ENCODE data around the gene HIC1.

The HIC1 gene

GRCh38 chr17:2107050-2107449 lies 52.1 kb downstream of the HIC1 start:
- no peaks in the 10 kb centered on the region for H4K20me1 ChIP-seq (ENCODE audit: low read depth, low read length)

DNA sequence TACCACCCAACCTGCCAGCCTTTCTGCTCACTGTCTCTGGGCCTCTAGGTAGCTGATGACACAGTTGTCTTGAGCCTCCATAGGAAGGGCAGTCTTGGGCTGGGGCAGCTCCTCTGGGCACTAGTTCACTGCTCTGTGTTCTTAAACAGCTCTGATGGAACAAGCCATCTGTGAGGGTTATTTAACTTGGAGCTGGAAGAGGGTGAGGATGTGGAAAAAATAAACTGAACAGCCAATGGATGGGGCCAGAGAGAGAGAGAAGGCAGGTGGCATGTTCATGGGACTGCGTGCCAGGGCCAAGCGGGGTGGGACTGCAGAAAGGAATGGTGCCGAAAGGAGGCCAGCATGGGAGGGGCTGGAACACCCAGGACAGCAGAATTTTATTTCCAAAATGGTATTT lies 52.6 kb downstream of the HIC1 start:
- Histone ChIP-seq H3F3A (ENCODE audit: insufficient read depth) (no peaks in the 10 kb centered on the region), H3K9ac (ENCODE audit: low read length) (no peak overlapping the region), H2AFZ (ENCODE audit: low read depth, low read length, severe bottlenecking) (no peak overlapping the region), H3K27me3 (ENCODE audit: low read length) (no peaks in the 10 kb centered on the region), H3K4me3 (ENCODE audit: insufficient read depth, low read length, poor library complexity, severe bottlenecking) (no peak overlapping the region), H4K20me1 (ENCODE audit: low read depth, low read length) (no peaks in the 10 kb centered on the region), H3K79me2 (ENCODE audit: insufficient read depth, low read length) (no peaks in the 10 kb centered on the region), H3K4me2 (ENCODE audit: low read depth, low read length, poor library complexity, severe bottlenecking) (no peak overlapping the region), H3K9me3 (ENCODE audit: insufficient read depth, low read length) (no peaks in the 10 kb centered on the region), H3K36me3 (ENCODE audit: low read length) (no peaks in the 10 kb centered on the region), H3K9me2 (replicated peaks; ENCODE audit: insufficient read depth, low read length) (no peaks in the 10 kb centered on the region), H3K27ac (ENCODE audit: low read depth, low read length) (no peak overlapping the region)
- TF ChIP-seq EZH2phosphoT487 (conservative IDR thresholded peaks at IDR 0.05; ENCODE audit: low read length) = no peak
- TF ChIP-seq, protein P1, sequence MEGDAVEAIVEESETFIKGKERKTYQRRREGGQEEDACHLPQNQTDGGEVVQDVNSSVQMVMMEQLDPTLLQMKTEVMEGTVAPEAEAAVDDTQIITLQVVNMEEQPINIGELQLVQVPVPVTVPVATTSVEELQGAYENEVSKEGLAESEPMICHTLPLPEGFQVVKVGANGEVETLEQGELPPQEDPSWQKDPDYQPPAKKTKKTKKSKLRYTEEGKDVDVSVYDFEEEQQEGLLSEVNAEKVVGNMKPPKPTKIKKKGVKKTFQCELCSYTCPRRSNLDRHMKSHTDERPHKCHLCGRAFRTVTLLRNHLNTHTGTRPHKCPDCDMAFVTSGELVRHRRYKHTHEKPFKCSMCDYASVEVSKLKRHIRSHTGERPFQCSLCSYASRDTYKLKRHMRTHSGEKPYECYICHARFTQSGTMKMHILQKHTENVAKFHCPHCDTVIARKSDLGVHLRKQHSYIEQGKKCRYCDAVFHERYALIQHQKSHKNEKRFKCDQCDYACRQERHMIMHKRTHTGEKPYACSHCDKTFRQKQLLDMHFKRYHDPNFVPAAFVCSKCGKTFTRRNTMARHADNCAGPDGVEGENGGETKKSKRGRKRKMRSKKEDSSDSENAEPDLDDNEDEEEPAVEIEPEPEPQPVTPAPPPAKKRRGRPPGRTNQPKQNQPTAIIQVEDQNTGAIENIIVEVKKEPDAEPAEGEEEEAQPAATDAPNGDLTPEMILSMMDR (IDR thresholded peaks at IDR 0.05; ENCODE audit: insufficient read depth, low read length, poor library complexity, severe bottlenecking) = no peak

More at GRCh38 chr17:2107050-2107449, 52.1 kb downstream of the HIC1 start:
- Histone ChIP-seq H3F3A (ENCODE audit: insufficient read depth) (no peaks in the 10 kb centered on the region), H3K9me2 (replicated peaks; ENCODE audit: insufficient read depth, low read length) (no peaks in the 10 kb centered on the region), H3K4me2 (ENCODE audit: low read depth, low read length, poor library complexity, severe bottlenecking) (no peak overlapping the region), H3K27ac (ENCODE audit: low read depth, low read length) (no peak overlapping the region), H3K36me3 (ENCODE audit: low read length) (no peaks in the 10 kb centered on the region), H3K79me2 (ENCODE audit: insufficient read depth, low read length) (no peaks in the 10 kb centered on the region), H3K9ac (ENCODE audit: low read length) (no peak overlapping the region), H2AFZ (ENCODE audit: low read depth, low read length, severe bottlenecking) (no peak overlapping the region), H3K4me3 (ENCODE audit: insufficient read depth, low read length, poor library complexity, severe bottlenecking) (no peak overlapping the region), H3K9me3 (ENCODE audit: insufficient read depth, low read length) (no peaks in the 10 kb centered on the region), H3K27me3 (ENCODE audit: low read length) (no peaks in the 10 kb centered on the region)
- TF ChIP-seq, protein P1 (IDR thresholded peaks at IDR 0.05; ENCODE audit: insufficient read depth, low read length, poor library complexity, severe bottlenecking) = no peak
- no peak for TF ChIP-seq EZH2phosphoT487 (conservative IDR thresholded peaks at IDR 0.05; ENCODE audit: low read length)

DNA sequence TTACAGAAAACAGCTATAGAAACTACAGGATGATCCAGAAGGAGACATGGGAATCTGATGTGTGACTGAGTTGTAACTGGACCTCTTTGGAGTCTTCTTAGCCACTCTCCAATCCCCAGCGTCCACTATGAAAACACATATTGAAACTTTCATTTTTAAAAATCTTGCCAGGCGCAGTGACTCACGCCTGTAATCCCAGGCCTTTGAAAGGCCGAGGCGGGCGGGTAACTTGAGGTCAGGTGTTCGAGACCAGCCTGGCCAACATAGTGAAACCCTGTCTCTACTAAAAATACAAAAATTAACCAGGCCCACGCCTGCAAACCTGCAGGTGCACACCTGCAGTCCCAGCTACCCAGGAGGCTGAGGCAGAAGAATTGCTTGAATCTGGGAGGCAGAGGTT lies 53.3 kb downstream of the HIC1 start:
- Histone ChIP-seq H3K27ac (ENCODE audit: low read depth, low read length) (no peak overlapping the region), H3K9ac (ENCODE audit: low read length) (no peak overlapping the region), H3F3A (ENCODE audit: insufficient read depth) (no peaks in the 10 kb centered on the region), H4K20me1 (ENCODE audit: low read depth, low read length) (no peaks in the 10 kb centered on the region), H3K36me3 (ENCODE audit: low read length) (no peaks in the 10 kb centered on the region), H3K27me3 (ENCODE audit: low read length) (no peaks in the 10 kb centered on the region), H3K4me3 (ENCODE audit: insufficient read depth, low read length, poor library complexity, severe bottlenecking) (no peak overlapping the region), H3K9me2 (replicated peaks; ENCODE audit: insufficient read depth, low read length) (no peaks in the 10 kb centered on the region), H3K4me2 (ENCODE audit: low read depth, low read length, poor library complexity, severe bottlenecking) (no peak overlapping the region), H2AFZ (ENCODE audit: low read depth, low read length, severe bottlenecking) (no peak overlapping the region), H3K79me2 (ENCODE audit: insufficient read depth, low read length) (no peaks in the 10 kb centered on the region), H3K9me3 (ENCODE audit: insufficient read depth, low read length) (no peaks in the 10 kb centered on the region)
- no peak for TF ChIP-seq EZH2phosphoT487 (conservative IDR thresholded peaks at IDR 0.05; ENCODE audit: low read length)
- TF ChIP-seq, protein P1 (IDR thresholded peaks at IDR 0.05; ENCODE audit: insufficient read depth, low read length, poor library complexity, severe bottlenecking) = no peak

Measured in SU-DHL-6 (cell line).